PC-9 (cell line): Measurements from ENCODE around the gene IL2RA. TPM values are rescaled to one million over a fixed set of nuclear protein-coding genes. Genes with fewer than 3 reads are reported as not detected.

Experiments used
- Bru-seq: library from RNA; stranded (reverse); fragments of 400-500 nt; gene quantifications from one replicate; lab custom pipeline; 2021; lab: Mats Ljungman, UMichigan
- BruChase-seq, 2 experiments: library from RNA; stranded (reverse); fragments of 400-500 nt; gene quantifications; one replicate each; lab custom pipeline; 2021; lab: Mats Ljungman, UMichigan
- BruUV-seq: library from RNA; stranded (reverse); fragments of 400-500 nt; replicated peaks from 2 replicates; lab custom pipeline; 2021; lab: Mats Ljungman, UMichigan
- CTCF ChIA-PET: fragments of 300-600 bp; sonication (Branson Sonifier 250); formaldehyde crosslinking; loops from one replicate; lab custom pipeline; 2022; ENCODE audit warnings: antibody characterized with exemption; lab: Charles Lee
- POLR2A ChIA-PET: fragments of 300-600 bp; sonication (Branson Sonifier 250); formaldehyde crosslinking; loops from one replicate; lab custom pipeline; 2022; ENCODE audit warnings: antibody characterized with exemption; ENCODE audit not compliant: unreplicated experiment; lab: Charles Lee
- DNase-seq, 2 experiments: peaks; one replicate each; pipeline versions ENCODE4 v3.0.0 to v3.0.0-alpha.2; 2015 to 2022; ENCODE audit warnings: mixed read lengths in 1 of 2
- H2AFZ ChIP-seq: fragments of 200-600 bp; sonication (generic); 2 replicates; pipeline ENCODE4 v1.8.1; 2017; ENCODE audit warnings: antibody characterized with exemption
- H3F3A ChIP-seq: fragments of 200-600 bp; sonication (generic); 2 replicates; pipeline ENCODE4 v1.8.1; 2017; ENCODE audit warnings: antibody characterized with exemption, mild to moderate bottlenecking, low read depth; ENCODE audit not compliant: insufficient read depth
- H3K27ac ChIP-seq: fragments of 200-600 bp; sonication (generic); 2 replicates; pipeline ENCODE4 v1.6.1; 2016; ENCODE audit warnings: mixed run types
- H3K27me3 ChIP-seq: fragments of 200-600 bp; sonication (generic); 2 replicates; pipeline ENCODE4 v1.6.1; 2016; ENCODE audit warnings: low read depth, mixed run types; ENCODE audit not compliant: insufficient read depth
- H3K36me3 ChIP-seq: fragments of 200-600 bp; sonication (generic); 2 replicates; pipeline ENCODE4 v1.6.1; 2016; ENCODE audit warnings: low read depth, mixed run types
- H3K4me1 ChIP-seq: fragments of 200-600 bp; sonication (generic); replicated peaks from 2 replicates; pipeline ENCODE4 v1.6.1; 2016; ENCODE audit warnings: mixed run types; ENCODE audit not compliant: insufficient read depth
- H3K4me2 ChIP-seq: fragments of 200-600 bp; sonication (generic); 2 replicates; pipeline ENCODE4 v1.6.1; 2017; ENCODE audit warnings: mixed run types
- H3K4me3 ChIP-seq: fragments of 200-600 bp; sonication (generic); 2 replicates; pipeline ENCODE4 v1.6.1; 2016; ENCODE audit warnings: mixed run types
- H3K79me2 ChIP-seq: fragments of 200-600 bp; sonication (generic); 2 replicates; pipeline ENCODE4 v1.6.1; 2017; ENCODE audit warnings: low read depth, mixed run types
- H3K9me2 ChIP-seq: fragments of 200-600 bp; sonication (generic); 2 replicates; pipeline ENCODE4 v1.8.1; 2017; ENCODE audit warnings: mild to moderate bottlenecking; ENCODE audit not compliant: insufficient read depth
- H3K9me3 ChIP-seq: fragments of 200-600 bp; sonication (generic); 2 replicates; pipeline ENCODE4 v1.8.1; 2016; ENCODE audit warnings: low read depth; ENCODE audit not compliant: insufficient read depth
- H4K20me1 ChIP-seq: fragments of 200-600 bp; sonication (generic); 2 replicates; pipeline ENCODE4 v1.8.1; 2017; ENCODE audit not compliant: insufficient read depth
- EZH2 ChIP-seq: fragments of 200-600 bp; sonication (generic); IDR thresholded peaks from 2 replicates; pipeline ENCODE4 v1.8.0; 2017; ENCODE audit warnings: antibody characterized with exemption, low read depth
- intact Hi-C: fragments of 100-400 bp; cut with micrococcal nuclease; formaldehyde crosslinking; loops from one replicate; pipeline ENCODE4 v1.10.0; 2022; ENCODE audit not compliant: unreplicated experiment
- long read RNA-seq: library from polyadenylated mRNA; stranded (forward); transcript quantifications from one replicate; pipeline ENCODE4 v2.0.0, GENCODE V29; 2022
- total RNA-seq: library from RNA; stranded (reverse); gene quantifications from 2 replicates; pipeline ENCODE4 v1.2.3, GENCODE V29; 2021
- TF ChIP-seq, protein P1 (sequence below): fragments of 200-600 bp; sonication (generic); conservative IDR thresholded peaks from 2 replicates; pipeline ENCODE4 v1.6.1; 2017; ENCODE audit warnings: mixed run types, antibody characterized with exemption, mild to moderate bottlenecking, moderate library complexity

IL2RA gene
- total RNA-seq: not detected in 2 replicates
- Bru-seq, nascent RNA: not detected
- not detected for BruChase-seq, experiment 1, labeled RNA remaining after a 2-hour chase
- BruChase-seq, experiment 2, labeled RNA remaining after a 6-hour chase: percentile 2 among the genes with signal in this experiment
- long read RNA-seq: 0 reads

DNA sequence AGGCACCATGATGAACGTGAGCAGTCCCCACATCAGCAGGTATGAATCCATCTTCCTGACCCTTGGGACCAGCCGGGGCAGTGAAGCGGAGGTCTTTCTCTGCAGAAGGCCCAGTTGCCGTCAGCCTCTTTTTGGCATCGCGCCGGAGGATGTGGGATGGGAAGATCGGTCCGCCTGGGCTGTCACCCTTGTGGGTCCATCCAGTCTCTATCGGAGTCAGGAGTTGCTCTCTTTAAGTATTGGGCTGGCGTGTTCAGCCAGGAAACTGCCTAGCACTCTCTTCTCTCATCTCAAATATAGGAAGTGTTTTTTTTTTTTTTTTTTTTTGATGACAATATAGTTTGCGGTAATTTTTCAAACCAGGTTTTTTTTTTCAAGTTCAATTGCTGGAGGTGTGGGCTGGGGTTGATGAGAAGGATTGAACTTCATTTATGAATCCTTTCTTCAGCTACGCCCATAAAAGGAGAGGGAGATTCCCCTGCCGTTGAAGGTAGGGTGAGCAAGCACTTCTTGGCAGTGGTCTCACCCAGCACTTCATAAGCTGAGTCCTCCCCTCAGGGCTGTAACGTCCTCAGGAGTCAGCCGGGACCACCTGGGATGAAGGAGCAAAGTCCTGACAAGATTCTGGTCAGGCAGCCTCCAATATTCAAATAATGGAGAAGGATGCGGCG lies at the start of gene IL2RA:
Gene IL2RA, minus strand, starts transcription at position 267 of the 671 bp plus-strand sequence. Its CDS starts 216 bp downstream, at position 51.
- CTCF ChIA-PET: no interaction called here
- no peaks in the 10 kb centered on the region for H3K36me3 ChIP-seq
- no peaks in the 10 kb centered on the region for H3F3A ChIP-seq
- no peak for DNase-seq
- no peaks in the 10 kb centered on the region for H3K4me1 ChIP-seq
- H4K20me1 ChIP-seq: no peaks in the 10 kb centered on the region
- H3K79me2 ChIP-seq: no peaks in the 10 kb centered on the region
- no peaks in the 10 kb centered on the region for H3K9me2 ChIP-seq
- POLR2A ChIA-PET: no interaction called here
- H3K27ac ChIP-seq: no peak within 1 kb of the TSS
- TF ChIP-seq EZH2: no peak
- TF ChIP-seq, protein P1, sequence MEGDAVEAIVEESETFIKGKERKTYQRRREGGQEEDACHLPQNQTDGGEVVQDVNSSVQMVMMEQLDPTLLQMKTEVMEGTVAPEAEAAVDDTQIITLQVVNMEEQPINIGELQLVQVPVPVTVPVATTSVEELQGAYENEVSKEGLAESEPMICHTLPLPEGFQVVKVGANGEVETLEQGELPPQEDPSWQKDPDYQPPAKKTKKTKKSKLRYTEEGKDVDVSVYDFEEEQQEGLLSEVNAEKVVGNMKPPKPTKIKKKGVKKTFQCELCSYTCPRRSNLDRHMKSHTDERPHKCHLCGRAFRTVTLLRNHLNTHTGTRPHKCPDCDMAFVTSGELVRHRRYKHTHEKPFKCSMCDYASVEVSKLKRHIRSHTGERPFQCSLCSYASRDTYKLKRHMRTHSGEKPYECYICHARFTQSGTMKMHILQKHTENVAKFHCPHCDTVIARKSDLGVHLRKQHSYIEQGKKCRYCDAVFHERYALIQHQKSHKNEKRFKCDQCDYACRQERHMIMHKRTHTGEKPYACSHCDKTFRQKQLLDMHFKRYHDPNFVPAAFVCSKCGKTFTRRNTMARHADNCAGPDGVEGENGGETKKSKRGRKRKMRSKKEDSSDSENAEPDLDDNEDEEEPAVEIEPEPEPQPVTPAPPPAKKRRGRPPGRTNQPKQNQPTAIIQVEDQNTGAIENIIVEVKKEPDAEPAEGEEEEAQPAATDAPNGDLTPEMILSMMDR: no peak
- H3K9me3 ChIP-seq: no peaks in the 10 kb centered on the region
- no peak within 1 kb of the TSS for H2AFZ ChIP-seq
- no peak within 1 kb of the TSS for H3K4me2 ChIP-seq
- H3K27me3 ChIP-seq: no peaks in the 10 kb centered on the region
- intact Hi-C loops: no loop called here
- no peak within 1 kb of the TSS for H3K4me3 ChIP-seq
- no TSS peak for BruUV-seq

GRCh38 chr10:6110136-6110535 lies 48.0 kb upstream of the IL2RA start:
- ChIA-PET POLR2A (no interaction called here), CTCF (interaction anchor here (1.2 kb wide), 1 partner anchor 292 kb away, joined by 6 read pairs; no protein-coding TSS in a partner anchor)
- H3K27ac ChIP-seq: no peak overlapping the region
- no peak for DNase-seq
- intact Hi-C loops: no loop called here
- H4K20me1 ChIP-seq: no peaks in the 10 kb centered on the region
- H3K9me2 ChIP-seq: no peaks in the 10 kb centered on the region
- H3K36me3 ChIP-seq: peaks cover 12% of the 10 kb centered on the region; the same call in 1 of the 2 replicates
- H3F3A ChIP-seq: 0 out of 2 replicates have a peak, but pooled peaks cover 8% of the 10 kb centered on the region
- H3K79me2 ChIP-seq: 0 out of 2 replicates have a peak, but pooled peaks cover 3% of the 10 kb centered on the region
- H3K4me2 ChIP-seq: no peak overlapping the region
- no peaks in the 10 kb centered on the region for H3K9me3 ChIP-seq
- H2AFZ ChIP-seq: no peak overlapping the region
- BruUV-seq: no TSS peak
- H3K4me1 ChIP-seq: peaks cover 9% of the 10 kb centered on the region; the same call in 1 of the 2 replicates
- no peak overlapping the region for H3K4me3 ChIP-seq
- H3K27me3 ChIP-seq: no peaks in the 10 kb centered on the region
- TF ChIP-seq, protein P1: no peak
- TF ChIP-seq EZH2: no peak

DNA sequence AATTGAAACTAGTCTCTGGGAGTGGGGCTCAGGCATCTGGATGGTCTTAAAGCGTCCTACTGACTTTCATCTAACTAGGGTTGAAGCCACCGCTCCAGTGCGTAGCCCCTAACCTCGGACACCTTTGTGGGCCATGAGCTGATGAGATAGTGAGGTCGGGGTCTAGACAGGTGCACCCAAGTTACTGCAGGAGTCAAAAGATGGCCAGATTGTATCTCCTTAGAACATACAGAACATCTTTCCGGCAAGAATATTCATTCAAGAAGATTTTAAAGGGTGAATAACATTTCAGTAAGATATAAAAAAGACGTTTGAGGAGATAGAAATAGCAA lies 47.2 kb upstream of the IL2RA start:
- Histone ChIP-seq H3K4me1 (peaks cover 9% of the 10 kb centered on the region; the same call in 1 of the 2 replicates), H3K79me2 (0 out of 2 replicates have a peak, but pooled peaks cover 3% of the 10 kb centered on the region), H4K20me1 (no peaks in the 10 kb centered on the region), H3K9me2 (no peaks in the 10 kb centered on the region), H3K36me3 (peaks cover 10% of the 10 kb centered on the region; the same call in 1 of the 2 replicates), H3K4me2 (no peak overlapping the region), H3K4me3 (no peak overlapping the region), H3K9me3 (no peaks in the 10 kb centered on the region), H2AFZ (no peak overlapping the region), H3F3A (0 out of 2 replicates have a peak, but pooled peaks cover 7% of the 10 kb centered on the region), H3K27me3 (no peaks in the 10 kb centered on the region), H3K27ac (no peak overlapping the region)
- intact Hi-C loops: loop anchor here (1.0 kb wide), 3 partner anchors 93 to 297 kb away; partner anchors contain the start of gene PFKFB3
- TF ChIP-seq, protein P1: no peak
- no peak for TF ChIP-seq EZH2
- no TSS peak for BruUV-seq
- ChIA-PET POLR2A (no interaction called here), CTCF (interaction anchor here (1.2 kb wide), 1 partner anchor 292 kb away, joined by 6 read pairs; no protein-coding TSS in a partner anchor)
- no peak for DNase-seq
